Measurements from ENCODE around the gene TEX11.
"Not testable (repeated sequence)": the region's sequence is repeated elsewhere in the genome, so short reads cannot be mapped to it uniquely, and the experiment has no call there.

The TEX11 gene

GRCh38 chrX:70908541-70908940, at the start of gene TEX11:
TEX11 (minus strand) TSS chrX:70908711; CDS start chrX:70907789, 922 bp downstream.
- no peak for DNase-seq (ENCODE audit: low read depth)

- no peak for DNase-seq (ENCODE audit: low read depth)
These were observed 46.4 kb upstream of the TEX11 start for GRCh38 chrX:70954871-70955270.

- DNase-seq (ENCODE audit: low read depth), result no peak
These were observed 15.9 kb upstream of the TEX11 start for GRCh38 chrX:70924294-70924911.

GRCh38 chrX:70922774-70923473, 14.4 kb upstream of the TEX11 start:
- DNase-seq (ENCODE audit: low read depth), result no peak

GRCh38 chrX:70921709-70922352, 13.3 kb upstream of the TEX11 start:
- no peak for DNase-seq (ENCODE audit: low read depth)

GRCh38 chrX:70916754-70917153, 8.2 kb upstream of the TEX11 start:
- DNase-seq (ENCODE audit: low read depth), result no peak

- DNase-seq (ENCODE audit: low read depth), result no peak
These were observed 611 bp downstream of the TEX11 start for GRCh38 chrX:70907900-70908299.

GRCh38 chrX:70901465-70901864, 7.0 kb downstream of the TEX11 start:
- DNase-seq (ENCODE audit: low read depth), result no peak

- DNase-seq (ENCODE audit: low read depth), result not testable (repeated sequence)
These were observed 18.1 kb downstream of the TEX11 start for GRCh38 chrX:70890441-70890840.

- DNase-seq (ENCODE audit: low read depth), result no peak
These were observed 29.6 kb downstream of the TEX11 start for GRCh38 chrX:70878902-70879301.

- DNase-seq (ENCODE audit: low read depth), result no peak
These were observed 56.2 kb downstream of the TEX11 start for GRCh38 chrX:70852294-70852693.

- not testable (repeated sequence) for DNase-seq (ENCODE audit: low read depth)
These were observed 64.4 kb downstream of the TEX11 start for GRCh38 chrX:70844081-70844480.

GRCh38 chrX:70843620-70844019, 64.9 kb downstream of the TEX11 start:
- DNase-seq (ENCODE audit: low read depth), result not testable (repeated sequence)

- no peak for DNase-seq (ENCODE audit: low read depth)
These were observed 73.9 kb downstream of the TEX11 start for GRCh38 chrX:70834589-70834988.

GRCh38 chrX:70826715-70827114, 81.8 kb downstream of the TEX11 start:
- no peak for DNase-seq (ENCODE audit: low read depth)

GRCh38 chrX:70825366-70825765, 83.1 kb downstream of the TEX11 start:
- no peak for DNase-seq (ENCODE audit: low read depth)

GRCh38 chrX:70808942-70809940, 99.3 kb downstream of the TEX11 start:
- DNase-seq (ENCODE audit: low read depth), result no peak

- no peak for DNase-seq (ENCODE audit: low read depth)
These were observed 102.4 kb downstream of the TEX11 start for GRCh38 chrX:70806081-70806480.

- not testable (repeated sequence) for DNase-seq (ENCODE audit: low read depth)
These were observed 111.8 kb downstream of the TEX11 start for GRCh38 chrX:70796742-70797141.

GRCh38 chrX:70774223-70774622, 134.3 kb downstream of the TEX11 start:
- DNase-seq (ENCODE audit: low read depth), result no peak

- no peak for DNase-seq (ENCODE audit: low read depth)
These were observed 138.8 kb downstream of the TEX11 start for GRCh38 chrX:70769659-70770227.

GRCh38 chrX:70762285-70762684, 146.2 kb downstream of the TEX11 start:
- DNase-seq (ENCODE audit: low read depth), result no peak
